ENCODE results near the gene IRF2BP1. TPM values are rescaled to one million over a fixed set of nuclear protein-coding genes. Genes with fewer than 3 reads are reported as not detected.

Gene IRF2BP1
- total and polyA plus RNA-seq, 12 donors, result 8.0 to 23.0 (median 19.5) TPM

DNA sequence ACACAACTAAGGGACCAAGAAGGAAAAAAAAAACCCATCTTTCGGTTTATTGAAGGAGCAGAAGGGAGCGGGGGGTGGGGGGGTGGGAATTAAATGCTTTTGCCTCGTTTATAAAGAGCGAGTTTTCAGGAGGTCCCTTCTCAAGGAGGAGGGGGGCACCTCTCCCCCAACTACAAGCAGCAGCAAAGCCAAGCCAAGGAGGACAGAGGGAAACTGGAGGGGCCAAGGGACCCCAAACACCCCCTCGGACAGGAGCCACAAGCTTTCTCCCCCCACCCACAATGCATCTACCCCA is 2.4 kb downstream of the IRF2BP1 start:
- no peak for DNase-seq
- H3K4me1 ChIP-seq, result peaks cover 15 to 45% (median 37%) of the 10 kb centered on the region in 9 donors
- no peak overlapping the region for H3K27ac ChIP-seq
- TF ChIP-seq CTCF (IDR thresholded peaks at IDR 0.05), result peak in 3 of 9 donors; percentile 20 to 42 (median 36)
- peak overlapping the region in 2 of 10 donors; percentile 11 to 12 for H3K4me3 ChIP-seq
- H3K9me3 ChIP-seq, result no peaks in the 10 kb centered on the region
- no peak for ATAC-seq
- H3K27me3 ChIP-seq, result peaks cover 0 to 6% (median 0%) of the 10 kb centered on the region in 7 donors
- peaks cover 0 to 15% (median 7%) of the 10 kb centered on the region in 9 donors for H3K36me3 ChIP-seq
- 40 to 45% methylated on average over 5 of the region's 5 CpGs for WGBS, 2 donors
- intact Hi-C loops (cut with DNase I), result loop anchor here in 2 of 10 donors (2.0 to 10.0 kb wide), 2 partner anchors 19 to 69 kb away; partner anchors contain the start of genes FOXA3 (in 1 of the 2) and RSPH6A (in 1 of the 2)

- no peak overlapping the region for H3K27ac ChIP-seq
- DNase-seq (peak; percentile 63 to 80), ATAC-seq (no peak)
- peak overlapping the region in 5 of 10 donors; percentile 3 to 26 (median 12) for H3K4me3 ChIP-seq
- H3K27me3 ChIP-seq, result peaks cover 0 to 12% (median 0%) of the 10 kb centered on the region in 7 donors
- peaks cover 15 to 45% (median 37%) of the 10 kb centered on the region in 9 donors for H3K4me1 ChIP-seq
- 22 to 28% methylated on average over 47 of the region's 47 CpGs for WGBS, 2 donors
- H3K36me3 ChIP-seq, result peaks cover 0 to 15% (median 7%) of the 10 kb centered on the region in 9 donors
- intact Hi-C loops (cut with DNase I), result loop anchor here in 2 of 10 donors (2.0 to 10.0 kb wide), 2 partner anchors 18 to 68 kb away; partner anchors contain the start of genes FOXA3 (in 1 of the 2) and RSPH6A (in 1 of the 2)
- peak; percentile 69 to 94 (median 86) for TF ChIP-seq CTCF (IDR thresholded peaks at IDR 0.05)
- no peaks in the 10 kb centered on the region for H3K9me3 ChIP-seq
Measured at GRCh38 chr19:45882652-45883585, 3.0 kb downstream of the IRF2BP1 start.

GRCh38 chr19:45881909-45882528 is 3.9 kb downstream of the IRF2BP1 start:
- ATAC-seq, result no peak
- TF ChIP-seq CTCF (IDR thresholded peaks at IDR 0.05), result no peak
- 51 to 69% methylated on average over 4 of the region's 4 CpGs for WGBS, 2 donors
- Histone ChIP-seq H3K4me3 (no peak overlapping the region), H3K27ac (no peak overlapping the region), H3K36me3 (peaks cover 0 to 15% (median 7%) of the 10 kb centered on the region in 9 donors), H3K27me3 (peaks cover 0 to 21% (median 0%) of the 10 kb centered on the region in 7 donors), H3K9me3 (no peaks in the 10 kb centered on the region), H3K4me1 (peaks cover 15 to 47% (median 38%) of the 10 kb centered on the region in 9 donors)
- DNase-seq, result no peak
- intact Hi-C loops (cut with DNase I), result loop anchor here in 2 of 10 donors (2.0 to 10.0 kb wide), 2 partner anchors 17 to 67 kb away; partner anchors contain the start of genes FOXA3 (in 1 of the 2) and RSPH6A (in 1 of the 2)

All from heart right ventricle (tissue), 16 donors.